ENCODE measurements around the gene SPAM1. TPM values are rescaled to one million over a fixed set of nuclear protein-coding genes. Genes with fewer than 3 reads are reported as not detected.

Gene SPAM1
- total RNA-seq, 1 experiment from 2014 or later, result not detected

DNA sequence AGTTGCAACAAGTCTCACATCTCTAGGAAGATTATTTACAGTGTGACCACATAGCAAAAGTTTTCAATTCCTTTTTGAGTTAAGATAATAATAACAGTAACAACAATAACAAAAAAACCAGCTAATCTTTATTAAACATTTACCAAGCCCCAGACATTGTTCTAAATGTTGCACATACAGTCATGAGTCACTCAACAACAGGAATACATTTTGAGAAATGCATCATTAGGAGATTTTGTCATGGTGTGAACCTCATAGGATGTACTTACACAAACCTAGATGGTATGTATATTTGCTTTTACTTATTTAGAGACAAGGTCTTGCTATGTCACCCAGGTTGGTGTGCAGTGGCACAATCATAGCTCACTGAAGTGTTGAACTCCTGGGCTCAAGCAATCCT lies 52.0 kb downstream of the SPAM1 start:
- H3K27me3 Mint-ChIP-seq (ENCODE audit: low read depth), result no peaks in the 10 kb centered on the region
- no peak for DNase-seq (ENCODE audit: low spot score)
- H3K9me3 Mint-ChIP-seq, result peaks cover 11% of the 10 kb centered on the region
- H3K36me3 Mint-ChIP-seq, result peaks cover 4% of the 10 kb centered on the region
- ChIA-PET POLR2A (no interaction called here), CTCF (no interaction called here)
- TF ChIP-seq, protein P1, sequence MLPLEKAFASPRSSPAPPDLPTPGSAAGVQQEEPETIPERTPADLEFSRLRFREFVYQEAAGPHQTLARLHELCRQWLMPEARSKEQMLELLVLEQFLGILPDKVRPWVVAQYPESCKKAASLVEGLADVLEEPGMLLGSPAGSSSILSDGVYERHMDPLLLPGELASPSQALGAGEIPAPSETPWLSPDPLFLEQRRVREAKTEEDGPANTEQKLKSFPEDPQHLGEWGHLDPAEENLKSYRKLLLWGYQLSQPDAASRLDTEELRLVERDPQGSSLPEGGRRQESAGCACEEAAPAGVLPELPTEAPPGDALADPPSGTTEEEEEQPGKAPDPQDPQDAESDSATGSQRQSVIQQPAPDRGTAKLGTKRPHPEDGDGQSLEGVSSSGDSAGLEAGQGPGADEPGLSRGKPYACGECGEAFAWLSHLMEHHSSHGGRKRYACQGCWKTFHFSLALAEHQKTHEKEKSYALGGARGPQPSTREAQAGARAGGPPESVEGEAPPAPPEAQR (CRISPR knock-in tag; IDR thresholded peaks at IDR 0.05), result no peak
- TF ChIP-seq, protein P2, sequence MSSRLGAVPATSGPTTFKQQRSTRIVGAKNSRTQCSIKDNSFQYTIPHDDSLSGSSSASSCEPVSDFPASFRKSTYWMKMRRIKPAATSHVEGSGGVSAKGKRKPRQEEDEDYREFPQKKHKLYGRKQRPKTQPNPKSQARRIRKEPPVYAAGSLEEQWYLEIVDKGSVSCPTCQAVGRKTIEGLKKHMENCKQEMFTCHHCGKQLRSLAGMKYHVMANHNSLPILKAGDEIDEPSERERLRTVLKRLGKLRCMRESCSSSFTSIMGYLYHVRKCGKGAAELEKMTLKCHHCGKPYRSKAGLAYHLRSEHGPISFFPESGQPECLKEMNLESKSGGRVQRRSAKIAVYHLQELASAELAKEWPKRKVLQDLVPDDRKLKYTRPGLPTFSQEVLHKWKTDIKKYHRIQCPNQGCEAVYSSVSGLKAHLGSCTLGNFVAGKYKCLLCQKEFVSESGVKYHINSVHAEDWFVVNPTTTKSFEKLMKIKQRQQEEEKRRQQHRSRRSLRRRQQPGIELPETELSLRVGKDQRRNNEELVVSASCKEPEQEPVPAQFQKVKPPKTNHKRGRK (CRISPR knock-in tag; IDR thresholded peaks at IDR 0.05; ENCODE audit: borderline replicate concordance), result no peak
- no peak for TF ChIP-seq ZBTB21 (CRISPR knock-in tag; IDR thresholded peaks at IDR 0.05; ENCODE audit: borderline replicate concordance)
- TF ChIP-seq, protein P3, sequence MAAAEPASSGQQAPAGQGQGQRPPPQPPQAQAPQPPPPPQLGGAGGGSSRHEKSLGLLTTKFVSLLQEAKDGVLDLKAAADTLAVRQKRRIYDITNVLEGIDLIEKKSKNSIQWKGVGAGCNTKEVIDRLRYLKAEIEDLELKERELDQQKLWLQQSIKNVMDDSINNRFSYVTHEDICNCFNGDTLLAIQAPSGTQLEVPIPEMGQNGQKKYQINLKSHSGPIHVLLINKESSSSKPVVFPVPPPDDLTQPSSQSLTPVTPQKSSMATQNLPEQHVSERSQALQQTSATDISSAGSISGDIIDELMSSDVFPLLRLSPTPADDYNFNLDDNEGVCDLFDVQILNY (CRISPR knock-in tag; IDR thresholded peaks at IDR 0.05), result no peak
- no peak for TF ChIP-seq ZNF232 (CRISPR knock-in tag; IDR thresholded peaks at IDR 0.05)
- TF ChIP-seq PRRX2 (CRISPR knock-in tag; IDR thresholded peaks at IDR 0.05), result no peak
- TF ChIP-seq TEAD1 (CRISPR knock-in tag; IDR thresholded peaks at IDR 0.05), result no peak
- no peak for TF ChIP-seq SP1 (CRISPR knock-in tag; conservative IDR thresholded peaks at IDR 0.05)
- TF ChIP-seq, protein P4, sequence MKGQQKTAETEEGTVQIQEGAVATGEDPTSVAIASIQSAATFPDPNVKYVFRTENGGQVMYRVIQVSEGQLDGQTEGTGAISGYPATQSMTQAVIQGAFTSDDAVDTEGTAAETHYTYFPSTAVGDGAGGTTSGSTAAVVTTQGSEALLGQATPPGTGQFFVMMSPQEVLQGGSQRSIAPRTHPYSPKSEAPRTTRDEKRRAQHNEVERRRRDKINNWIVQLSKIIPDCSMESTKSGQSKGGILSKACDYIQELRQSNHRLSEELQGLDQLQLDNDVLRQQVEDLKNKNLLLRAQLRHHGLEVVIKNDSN (CRISPR knock-in tag; IDR thresholded peaks at IDR 0.05), result no peak
- TF ChIP-seq TCF7 (CRISPR knock-in tag; IDR thresholded peaks at IDR 0.05; ENCODE audit: low read depth), result no peak
- TF ChIP-seq, protein P5, sequence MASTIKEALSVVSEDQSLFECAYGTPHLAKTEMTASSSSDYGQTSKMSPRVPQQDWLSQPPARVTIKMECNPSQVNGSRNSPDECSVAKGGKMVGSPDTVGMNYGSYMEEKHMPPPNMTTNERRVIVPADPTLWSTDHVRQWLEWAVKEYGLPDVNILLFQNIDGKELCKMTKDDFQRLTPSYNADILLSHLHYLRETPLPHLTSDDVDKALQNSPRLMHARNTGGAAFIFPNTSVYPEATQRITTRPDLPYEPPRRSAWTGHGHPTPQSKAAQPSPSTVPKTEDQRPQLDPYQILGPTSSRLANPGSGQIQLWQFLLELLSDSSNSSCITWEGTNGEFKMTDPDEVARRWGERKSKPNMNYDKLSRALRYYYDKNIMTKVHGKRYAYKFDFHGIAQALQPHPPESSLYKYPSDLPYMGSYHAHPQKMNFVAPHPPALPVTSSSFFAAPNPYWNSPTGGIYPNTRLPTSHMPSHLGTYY (CRISPR knock-in tag; IDR thresholded peaks at IDR 0.05), result no peak
- no peak for TF ChIP-seq ATF1 (CRISPR knock-in tag; IDR thresholded peaks at IDR 0.05)
- TF ChIP-seq, protein P6, sequence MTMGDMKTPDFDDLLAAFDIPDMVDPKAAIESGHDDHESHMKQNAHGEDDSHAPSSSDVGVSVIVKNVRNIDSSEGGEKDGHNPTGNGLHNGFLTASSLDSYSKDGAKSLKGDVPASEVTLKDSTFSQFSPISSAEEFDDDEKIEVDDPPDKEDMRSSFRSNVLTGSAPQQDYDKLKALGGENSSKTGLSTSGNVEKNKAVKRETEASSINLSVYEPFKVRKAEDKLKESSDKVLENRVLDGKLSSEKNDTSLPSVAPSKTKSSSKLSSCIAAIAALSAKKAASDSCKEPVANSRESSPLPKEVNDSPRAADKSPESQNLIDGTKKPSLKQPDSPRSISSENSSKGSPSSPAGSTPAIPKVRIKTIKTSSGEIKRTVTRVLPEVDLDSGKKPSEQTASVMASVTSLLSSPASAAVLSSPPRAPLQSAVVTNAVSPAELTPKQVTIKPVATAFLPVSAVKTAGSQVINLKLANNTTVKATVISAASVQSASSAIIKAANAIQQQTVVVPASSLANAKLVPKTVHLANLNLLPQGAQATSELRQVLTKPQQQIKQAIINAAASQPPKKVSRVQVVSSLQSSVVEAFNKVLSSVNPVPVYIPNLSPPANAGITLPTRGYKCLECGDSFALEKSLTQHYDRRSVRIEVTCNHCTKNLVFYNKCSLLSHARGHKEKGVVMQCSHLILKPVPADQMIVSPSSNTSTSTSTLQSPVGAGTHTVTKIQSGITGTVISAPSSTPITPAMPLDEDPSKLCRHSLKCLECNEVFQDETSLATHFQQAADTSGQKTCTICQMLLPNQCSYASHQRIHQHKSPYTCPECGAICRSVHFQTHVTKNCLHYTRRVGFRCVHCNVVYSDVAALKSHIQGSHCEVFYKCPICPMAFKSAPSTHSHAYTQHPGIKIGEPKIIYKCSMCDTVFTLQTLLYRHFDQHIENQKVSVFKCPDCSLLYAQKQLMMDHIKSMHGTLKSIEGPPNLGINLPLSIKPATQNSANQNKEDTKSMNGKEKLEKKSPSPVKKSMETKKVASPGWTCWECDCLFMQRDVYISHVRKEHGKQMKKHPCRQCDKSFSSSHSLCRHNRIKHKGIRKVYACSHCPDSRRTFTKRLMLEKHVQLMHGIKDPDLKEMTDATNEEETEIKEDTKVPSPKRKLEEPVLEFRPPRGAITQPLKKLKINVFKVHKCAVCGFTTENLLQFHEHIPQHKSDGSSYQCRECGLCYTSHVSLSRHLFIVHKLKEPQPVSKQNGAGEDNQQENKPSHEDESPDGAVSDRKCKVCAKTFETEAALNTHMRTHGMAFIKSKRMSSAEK (CRISPR knock-in tag; IDR thresholded peaks at IDR 0.05; ENCODE audit: borderline replicate concordance), result no peak
- TF ChIP-seq, protein P7, sequence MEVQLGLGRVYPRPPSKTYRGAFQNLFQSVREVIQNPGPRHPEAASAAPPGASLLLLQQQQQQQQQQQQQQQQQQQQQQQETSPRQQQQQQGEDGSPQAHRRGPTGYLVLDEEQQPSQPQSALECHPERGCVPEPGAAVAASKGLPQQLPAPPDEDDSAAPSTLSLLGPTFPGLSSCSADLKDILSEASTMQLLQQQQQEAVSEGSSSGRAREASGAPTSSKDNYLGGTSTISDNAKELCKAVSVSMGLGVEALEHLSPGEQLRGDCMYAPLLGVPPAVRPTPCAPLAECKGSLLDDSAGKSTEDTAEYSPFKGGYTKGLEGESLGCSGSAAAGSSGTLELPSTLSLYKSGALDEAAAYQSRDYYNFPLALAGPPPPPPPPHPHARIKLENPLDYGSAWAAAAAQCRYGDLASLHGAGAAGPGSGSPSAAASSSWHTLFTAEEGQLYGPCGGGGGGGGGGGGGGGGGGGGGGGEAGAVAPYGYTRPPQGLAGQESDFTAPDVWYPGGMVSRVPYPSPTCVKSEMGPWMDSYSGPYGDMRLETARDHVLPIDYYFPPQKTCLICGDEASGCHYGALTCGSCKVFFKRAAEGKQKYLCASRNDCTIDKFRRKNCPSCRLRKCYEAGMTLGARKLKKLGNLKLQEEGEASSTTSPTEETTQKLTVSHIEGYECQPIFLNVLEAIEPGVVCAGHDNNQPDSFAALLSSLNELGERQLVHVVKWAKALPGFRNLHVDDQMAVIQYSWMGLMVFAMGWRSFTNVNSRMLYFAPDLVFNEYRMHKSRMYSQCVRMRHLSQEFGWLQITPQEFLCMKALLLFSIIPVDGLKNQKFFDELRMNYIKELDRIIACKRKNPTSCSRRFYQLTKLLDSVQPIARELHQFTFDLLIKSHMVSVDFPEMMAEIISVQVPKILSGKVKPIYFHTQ (CRISPR knock-in tag; IDR thresholded peaks at IDR 0.05), result no peak
- no peak overlapping the region for H3K4me3 Mint-ChIP-seq
- H3K4me1 Mint-ChIP-seq, result peaks cover 10% of the 10 kb centered on the region
- no peak for ATAC-seq
- no peak overlapping the region for H3K27ac Mint-ChIP-seq

Measured in WTC11 (cell line).